NCI-H187 treated with DMSO at 0.1 percent for 48 hours (cell line): Measurements from ENCODE around the gene CYB5A.
"Not testable (repeated sequence)": the region's sequence is repeated elsewhere in the genome, so short reads cannot be mapped to it uniquely, and the experiment has no call there.

Experiments
- DNase-seq: peaks from one replicate; lab custom pipeline; 2025; lab: John Stamatoyannopoulos, UW

The CYB5A gene

DNA sequence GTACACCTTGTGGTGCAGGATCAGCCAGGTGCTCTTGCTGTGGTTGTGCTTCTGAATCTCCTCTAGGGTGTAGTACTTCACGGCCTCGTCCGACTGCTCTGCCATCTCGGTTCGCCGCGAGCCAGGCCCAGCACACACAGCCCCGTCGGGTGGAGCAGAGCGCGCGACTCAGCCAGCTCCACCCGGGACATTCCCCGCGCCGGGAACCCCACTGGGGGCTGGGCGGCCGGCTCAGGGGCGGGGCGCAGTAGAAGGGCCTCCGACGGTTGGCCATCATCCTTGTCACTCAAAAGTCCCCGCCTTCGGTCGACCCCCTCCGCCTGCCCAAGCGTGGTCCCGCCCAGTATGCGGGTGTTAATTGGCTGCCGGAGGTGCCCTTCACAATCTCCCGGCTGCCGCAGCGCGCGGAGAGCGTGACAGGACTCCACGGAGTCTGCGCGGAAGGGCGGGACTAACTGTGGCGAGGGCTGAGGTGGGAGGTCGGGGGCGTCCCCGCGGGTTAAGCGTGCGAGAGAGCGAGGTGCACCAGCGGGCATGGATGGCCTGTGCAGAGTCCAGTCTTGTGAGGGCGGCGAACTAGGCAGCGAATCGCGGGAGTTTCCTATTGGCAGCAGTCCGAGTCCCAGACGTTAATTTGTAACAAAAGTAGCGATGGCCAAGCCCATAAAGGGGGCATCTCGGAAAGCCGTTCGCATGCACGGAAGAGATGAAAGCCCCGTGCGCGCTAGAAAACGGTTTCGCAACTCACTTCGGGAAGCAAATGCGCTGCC is at the start of gene CYB5A:
Gene CYB5A, minus strand, starts transcription at position 193 of the 770 bp plus-strand sequence. Its CDS starts 88 bp downstream, at position 105.
- peak; percentile 65 for DNase-seq

DNA sequence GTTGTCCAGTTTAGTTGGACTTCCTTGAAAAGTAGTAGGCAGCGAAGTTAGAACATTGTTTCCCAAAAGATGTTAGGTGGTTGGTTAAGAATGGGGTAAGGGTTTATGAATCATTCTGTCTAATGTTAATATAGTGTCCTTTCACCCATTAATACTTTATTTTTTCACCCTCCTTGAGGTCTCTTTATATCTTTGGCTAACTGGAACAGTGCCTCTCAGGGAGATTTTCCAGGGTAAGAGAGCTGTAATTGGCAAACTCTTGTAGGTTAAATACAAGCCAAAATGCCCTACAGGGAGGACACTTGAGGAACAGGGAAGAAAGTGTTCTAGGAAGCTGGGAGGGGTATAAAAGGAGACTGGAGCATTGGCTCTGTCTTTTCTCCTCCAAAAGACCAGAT is 46.1 kb upstream of the CYB5A start:
- DNase-seq: no peak

GRCh38 chr18:74337155-74337911 is 45.6 kb upstream of the CYB5A start:
- DNase-seq: no peak

DNA sequence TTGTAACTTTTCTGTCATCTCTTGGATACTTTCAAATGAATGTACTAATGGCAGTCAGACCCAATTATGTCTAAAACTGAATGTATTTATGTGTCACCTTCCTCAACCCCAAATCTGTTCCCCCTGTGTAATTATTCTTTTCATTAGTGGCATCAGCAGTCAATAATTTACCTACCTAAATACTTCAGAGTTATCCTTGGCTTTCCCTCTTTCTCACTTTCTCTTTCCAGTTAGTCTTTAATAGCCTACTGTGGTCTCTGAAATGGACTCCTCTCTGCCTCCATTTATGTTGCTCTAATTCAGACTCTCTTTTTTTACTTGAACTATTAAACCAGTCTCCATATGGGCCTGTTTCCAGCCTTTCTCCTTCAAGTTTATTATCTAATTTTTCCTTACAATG is 44.9 kb upstream of the CYB5A start:
- DNase-seq: no peak

GRCh38 chr18:74334242-74334893 is 42.6 kb upstream of the CYB5A start:
- DNase-seq: no peak

- no peak for DNase-seq
Observed at GRCh38 chr18:74333091-74333490, 41.3 kb upstream of the CYB5A start.

- DNase-seq: no peak
Observed at GRCh38 chr18:74331404-74331803, 39.6 kb upstream of the CYB5A start.

DNA sequence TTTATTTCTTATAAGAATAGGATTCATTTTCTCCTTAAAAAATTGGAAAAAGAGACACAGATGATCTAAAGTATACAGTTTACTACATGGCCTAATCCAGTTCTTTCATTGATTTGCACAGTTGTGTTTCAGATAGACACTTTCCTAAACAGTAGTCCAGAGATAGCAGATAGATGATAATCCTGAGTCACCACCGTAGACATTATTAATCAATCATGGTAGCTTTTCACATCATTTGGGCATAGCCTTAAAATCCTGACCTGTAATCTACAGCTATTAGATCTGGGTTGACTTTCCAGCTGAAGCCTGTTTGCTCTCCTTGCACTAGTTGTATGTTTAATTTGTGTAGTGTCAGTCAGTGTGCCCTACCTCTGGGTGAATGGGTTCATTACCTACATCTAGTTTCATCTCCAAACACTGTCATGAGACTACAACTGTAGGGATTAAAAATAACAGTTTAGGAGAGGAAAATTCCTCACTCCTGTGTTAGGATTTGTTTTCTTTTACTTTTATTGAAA is 38.0 kb upstream of the CYB5A start:
- no peak for DNase-seq

GRCh38 chr18:74328206-74328605 is 36.4 kb upstream of the CYB5A start:
- no peak for DNase-seq

GRCh38 chr18:74326791-74327190 is 35.0 kb upstream of the CYB5A start:
- not testable (repeated sequence) for DNase-seq

- DNase-seq: no peak
Observed at GRCh38 chr18:74326231-74326630, 34.5 kb upstream of the CYB5A start.

GRCh38 chr18:74316257-74317170 is 24.8 kb upstream of the CYB5A start:
- no peak for DNase-seq

- no peak for DNase-seq
Observed at GRCh38 chr18:74315464-74316256, 23.9 kb upstream of the CYB5A start, which contains the start of gene C18orf63. TSS of gene C18orf63 (plus strand) at chr18:74315839. CDS start at chr18:74317866, 2,027 bp downstream.

DNA sequence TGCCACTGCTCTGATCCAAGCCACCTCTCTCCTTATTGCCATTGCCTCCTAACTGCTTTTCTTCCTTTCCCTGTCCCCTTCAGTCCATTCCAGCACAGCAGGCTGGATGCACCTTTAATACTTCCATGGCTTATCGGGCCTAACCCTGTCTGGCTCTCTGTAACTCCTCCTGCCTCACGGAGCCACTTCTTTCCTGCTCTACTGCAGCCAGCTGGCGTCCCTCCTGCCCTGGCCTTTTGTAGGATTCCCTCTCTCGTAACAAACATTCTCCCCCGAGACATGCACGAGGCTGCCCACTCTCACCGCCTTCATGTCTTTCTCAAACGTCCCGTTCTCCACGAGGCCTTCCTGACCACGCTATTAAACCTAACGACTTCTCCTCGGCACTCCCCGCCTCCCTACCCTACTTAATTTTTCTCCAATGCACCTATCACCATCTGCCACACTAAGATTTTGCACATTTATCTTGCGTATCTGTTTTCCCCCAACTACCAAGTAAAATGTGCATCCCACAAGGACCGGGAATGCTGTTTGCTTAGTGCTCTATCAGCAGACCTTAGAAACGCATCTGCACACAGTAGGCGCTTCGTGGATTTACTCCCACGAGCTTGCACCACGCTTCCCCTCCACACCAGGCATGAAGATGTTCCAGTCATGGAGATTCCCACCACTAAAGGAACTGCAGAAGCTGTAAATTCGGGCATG is 23.1 kb upstream of the CYB5A start:
- DNase-seq: no peak

DNA sequence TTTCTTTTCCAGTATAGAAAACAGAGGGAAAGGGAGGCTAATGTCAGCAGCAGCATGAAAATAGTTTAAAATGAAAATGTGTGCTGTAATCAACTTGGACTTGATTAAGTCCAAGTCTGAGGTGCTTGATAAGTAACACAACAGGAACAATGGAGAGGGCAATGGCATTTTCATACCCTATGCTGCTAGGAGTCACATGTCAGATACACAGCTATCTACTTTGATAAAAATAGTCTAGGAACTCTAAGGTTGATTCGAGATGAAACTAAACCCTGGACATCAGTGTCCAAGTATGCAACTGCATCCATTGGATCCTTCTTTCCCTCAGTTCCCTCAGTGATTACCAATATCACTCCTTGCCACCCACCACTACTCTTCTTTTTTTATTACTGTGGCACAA is 19.2 kb upstream of the CYB5A start:
- no peak for DNase-seq

- DNase-seq: no peak
Observed at GRCh38 chr18:74310411-74310810, 18.6 kb upstream of the CYB5A start.

DNA sequence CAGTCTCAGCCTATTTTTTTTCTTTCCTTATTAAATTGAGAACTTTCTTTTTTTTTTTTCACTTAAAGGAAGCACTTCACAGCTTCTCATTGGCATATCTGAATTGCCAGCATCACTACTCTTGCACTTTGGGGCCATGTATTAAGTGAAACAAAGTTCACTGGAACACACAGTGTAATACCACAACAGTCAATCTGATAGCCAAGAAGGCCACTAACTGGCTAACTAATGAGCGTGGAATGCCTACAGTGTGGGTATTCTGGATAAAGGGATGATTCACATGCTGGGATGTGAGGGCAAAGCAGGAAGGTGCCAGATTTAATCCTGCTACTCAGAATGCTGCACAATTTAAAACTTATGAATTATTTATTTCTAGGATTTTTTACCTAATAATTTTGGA is 12.2 kb upstream of the CYB5A start:
- no peak for DNase-seq

- DNase-seq: no peak
Observed at GRCh38 chr18:74303306-74303705, 11.5 kb upstream of the CYB5A start.

DNA sequence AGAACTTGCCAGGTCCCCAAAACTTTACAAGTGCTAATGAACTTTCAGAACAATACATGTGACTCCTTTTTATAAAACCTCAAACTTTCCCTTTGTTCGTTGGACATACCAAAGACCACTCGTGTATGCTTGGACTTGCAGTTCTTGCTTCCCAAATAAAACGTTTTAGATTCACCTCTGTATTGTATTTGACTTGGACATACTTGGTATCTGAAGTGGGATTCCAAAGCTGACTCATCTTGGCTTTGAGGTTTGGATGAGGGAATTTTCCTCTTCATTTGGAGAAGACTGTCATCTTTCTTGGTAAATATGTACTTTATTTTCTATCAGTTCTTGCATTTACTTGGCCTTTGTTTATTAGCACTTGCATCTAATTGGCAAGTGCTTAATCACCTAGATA is 8.0 kb upstream of the CYB5A start:
- no peak for DNase-seq

DNA sequence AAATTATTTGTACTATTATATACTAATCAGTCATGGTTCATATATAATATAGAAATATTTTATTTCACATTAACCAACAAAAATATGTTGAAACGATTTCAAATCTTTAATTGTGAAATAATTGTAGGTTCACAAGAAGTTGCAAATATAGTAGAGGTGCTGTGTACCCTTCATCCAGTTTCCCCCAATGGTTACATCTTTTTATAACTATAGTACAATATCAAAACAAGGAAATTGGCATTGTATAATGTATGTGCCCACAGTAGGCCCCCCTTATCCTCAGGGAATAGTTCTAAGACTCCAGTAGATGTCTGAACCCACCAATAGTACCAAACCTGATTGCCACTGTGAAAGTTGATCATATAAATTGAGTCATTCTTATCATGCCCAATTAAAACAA is 7.4 kb upstream of the CYB5A start:
- DNase-seq: no peak
